ENCODE measurements around the gene ISCA2.
A peak's percentile ranks its signal among the peaks of the same experiment; 100 is the strongest.

Gene ISCA2

GRCh38 chr14:74486164-74486563 lies 7.4 kb upstream of the ISCA2 start:
- no peak for DNase-seq

DNA sequence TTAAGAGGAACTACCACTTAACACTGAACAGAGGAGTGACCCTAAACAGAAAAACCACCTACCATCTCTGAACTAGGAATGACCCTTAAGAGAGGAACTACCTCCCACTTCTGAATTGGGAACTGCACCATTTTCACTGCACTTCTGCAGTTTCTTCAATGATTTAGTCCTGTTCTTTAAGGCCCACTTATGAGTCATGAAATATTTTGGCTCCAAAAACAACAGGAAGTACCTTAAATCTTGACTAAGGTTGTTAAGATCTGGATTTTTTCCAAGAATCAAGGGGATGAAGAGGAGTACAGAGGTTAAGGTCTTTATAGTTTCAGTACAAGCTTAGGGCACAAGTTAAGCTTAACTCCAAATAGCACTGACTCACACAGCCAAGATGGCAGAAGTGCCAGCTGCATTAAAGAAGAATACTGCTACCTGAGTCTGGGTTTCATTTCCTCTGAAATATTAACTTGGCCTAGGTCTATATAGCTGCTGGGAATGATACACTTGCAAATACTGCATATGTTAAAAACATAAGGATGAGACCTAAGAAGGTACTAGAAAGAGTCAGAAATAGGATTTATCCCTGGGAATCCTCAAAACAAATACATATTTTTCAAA lies 4.7 kb upstream of the ISCA2 start:
- DNase-seq, result no peak

GRCh38 chr14:74490486-74490885 lies 3.1 kb upstream of the ISCA2 start:
- DNase-seq, result no peak

DNA sequence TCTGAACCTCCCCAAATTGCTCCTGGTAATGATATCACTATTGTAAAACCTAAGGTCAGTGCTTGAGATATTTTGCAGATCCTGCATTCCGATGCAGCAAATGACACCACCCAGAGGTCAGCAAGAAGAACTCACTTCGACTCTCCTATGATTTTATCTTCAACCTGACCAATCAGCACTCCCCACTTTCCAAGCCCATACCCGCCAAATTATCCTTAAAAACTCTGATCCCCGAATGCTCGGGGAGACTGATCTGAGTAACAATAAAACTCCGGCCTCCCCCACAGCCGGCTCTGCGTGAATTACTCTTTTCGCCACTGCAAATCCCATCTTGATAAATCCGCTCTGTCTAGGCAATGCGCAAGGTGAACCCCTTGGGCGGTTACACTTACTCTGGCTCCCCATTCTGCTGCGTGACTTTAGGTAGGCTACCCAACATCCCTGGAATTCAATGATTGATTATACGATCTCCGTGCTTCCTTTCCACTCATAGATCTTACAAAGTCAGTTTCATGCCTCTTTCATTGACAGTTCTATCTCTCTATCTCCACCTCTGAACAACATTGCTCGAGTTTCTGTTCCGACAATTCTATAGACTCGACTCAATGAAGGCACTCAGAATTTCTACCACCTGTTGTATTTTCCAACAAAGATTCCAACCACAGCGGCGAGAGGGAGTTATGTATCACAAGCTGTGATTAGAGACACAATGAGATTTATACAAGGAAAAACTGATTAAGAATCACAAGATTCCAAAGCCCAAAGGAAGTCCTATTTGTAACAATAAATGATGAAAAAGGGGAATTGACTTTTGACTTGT lies 1.4 kb upstream of the ISCA2 start:
- DNase-seq, result peak; percentile 1

- DNase-seq, result no peak
Observed at GRCh38 chr14:74492776-74493342, 706 bp upstream of the ISCA2 start, which contains the start of gene NPC2. NPC2 (minus strand) TSS chr14:74493305; CDS start chr14:74493274, 31 bp downstream.

- no peak for DNase-seq
Observed at GRCh38 chr14:74495356-74495755, 1.8 kb downstream of the ISCA2 start.

GRCh38 chr14:74500417-74501134 lies 7.0 kb downstream of the ISCA2 start:
- DNase-seq, result no peak

DNA sequence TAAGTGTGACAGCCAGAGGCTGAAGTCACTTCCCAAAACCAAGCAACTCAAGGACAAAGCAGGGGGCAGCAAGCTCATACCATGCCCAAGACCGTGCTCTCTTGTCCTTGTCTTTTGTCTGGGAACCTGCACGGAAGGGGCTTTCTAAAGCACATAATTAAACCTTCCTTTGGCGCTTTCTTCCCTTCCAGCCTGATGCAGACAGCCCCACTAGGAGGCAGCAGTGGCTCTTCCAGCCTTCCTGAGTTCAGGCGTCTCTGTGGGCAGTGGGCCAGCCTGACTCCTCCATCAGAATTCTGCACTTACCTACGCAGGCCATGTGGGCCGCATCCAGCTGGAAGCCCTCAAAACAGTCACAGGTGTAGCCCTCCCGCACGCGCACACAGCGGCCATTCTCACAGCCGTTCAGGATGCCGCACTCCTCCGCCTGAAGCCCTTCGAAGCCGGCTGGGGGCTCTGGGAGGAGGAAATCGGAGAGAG lies 7.6 kb downstream of the ISCA2 start:
- DNase-seq, result no peak

DNA sequence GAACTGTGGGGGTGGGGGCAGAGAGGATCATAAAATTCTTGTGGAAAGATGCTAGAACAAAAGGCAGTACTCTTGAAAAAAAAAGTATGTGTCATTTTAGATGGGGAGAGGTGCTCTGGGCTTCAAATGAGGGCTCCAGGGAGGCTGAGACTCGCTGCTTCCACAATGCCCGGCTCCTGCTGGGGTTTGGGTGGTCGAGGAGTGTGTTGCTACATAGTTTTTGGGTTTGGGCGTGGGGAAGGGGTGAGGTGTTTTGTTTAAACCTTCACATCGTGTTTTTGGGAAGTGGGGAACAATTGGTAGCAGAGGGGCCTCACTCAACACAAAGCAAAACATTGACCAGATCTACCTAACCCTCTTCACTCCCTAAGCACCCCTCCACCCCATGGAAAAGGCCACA lies 8.1 kb downstream of the ISCA2 start:
- DNase-seq, result no peak

- no peak for DNase-seq
Observed at GRCh38 chr14:74502236-74503019, 8.9 kb downstream of the ISCA2 start.

GRCh38 chr14:74503291-74503937 lies 9.8 kb downstream of the ISCA2 start:
- DNase-seq, result no peak

DNA sequence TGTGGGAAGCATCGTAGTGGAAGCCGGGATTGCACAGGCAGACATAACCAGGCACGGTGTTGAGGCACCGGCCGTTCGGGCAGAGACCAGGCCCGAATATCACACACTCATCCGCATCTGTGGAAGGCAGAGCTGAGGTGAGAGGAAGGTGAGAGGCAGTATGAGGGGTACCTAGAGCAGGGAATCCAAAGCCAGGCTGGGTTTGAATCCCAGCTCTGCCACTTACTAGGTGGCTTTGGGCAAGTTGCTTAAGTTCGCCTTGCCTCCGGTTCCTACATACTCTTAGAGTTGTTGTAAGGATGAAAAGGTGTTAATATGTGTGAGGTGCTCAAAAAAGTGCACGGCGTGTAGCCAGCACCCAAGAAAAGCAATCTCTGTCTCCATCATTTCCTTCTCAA lies 10.4 kb downstream of the ISCA2 start:
- no peak for DNase-seq

DNA sequence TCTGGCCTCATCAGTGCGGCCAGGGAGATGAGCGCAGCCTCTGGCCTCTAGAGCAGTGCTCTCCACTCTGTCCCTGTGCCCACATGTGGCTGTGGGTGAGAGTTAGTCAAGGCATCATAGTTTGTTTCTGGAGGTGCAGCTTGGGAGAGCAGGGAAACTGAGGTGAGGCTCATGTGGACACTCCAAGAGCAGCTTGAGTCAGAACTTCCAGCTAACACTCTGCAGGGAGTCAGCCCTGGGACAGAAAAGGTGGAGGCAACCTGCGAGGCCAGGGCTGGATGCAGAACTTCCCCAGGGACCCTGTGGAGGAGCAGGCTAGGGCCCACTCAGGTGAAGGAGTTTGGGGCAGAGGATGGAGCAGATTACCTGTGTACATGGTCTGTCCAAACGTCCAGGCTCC lies 10.8 kb downstream of the ISCA2 start:
- no peak for DNase-seq

DNA sequence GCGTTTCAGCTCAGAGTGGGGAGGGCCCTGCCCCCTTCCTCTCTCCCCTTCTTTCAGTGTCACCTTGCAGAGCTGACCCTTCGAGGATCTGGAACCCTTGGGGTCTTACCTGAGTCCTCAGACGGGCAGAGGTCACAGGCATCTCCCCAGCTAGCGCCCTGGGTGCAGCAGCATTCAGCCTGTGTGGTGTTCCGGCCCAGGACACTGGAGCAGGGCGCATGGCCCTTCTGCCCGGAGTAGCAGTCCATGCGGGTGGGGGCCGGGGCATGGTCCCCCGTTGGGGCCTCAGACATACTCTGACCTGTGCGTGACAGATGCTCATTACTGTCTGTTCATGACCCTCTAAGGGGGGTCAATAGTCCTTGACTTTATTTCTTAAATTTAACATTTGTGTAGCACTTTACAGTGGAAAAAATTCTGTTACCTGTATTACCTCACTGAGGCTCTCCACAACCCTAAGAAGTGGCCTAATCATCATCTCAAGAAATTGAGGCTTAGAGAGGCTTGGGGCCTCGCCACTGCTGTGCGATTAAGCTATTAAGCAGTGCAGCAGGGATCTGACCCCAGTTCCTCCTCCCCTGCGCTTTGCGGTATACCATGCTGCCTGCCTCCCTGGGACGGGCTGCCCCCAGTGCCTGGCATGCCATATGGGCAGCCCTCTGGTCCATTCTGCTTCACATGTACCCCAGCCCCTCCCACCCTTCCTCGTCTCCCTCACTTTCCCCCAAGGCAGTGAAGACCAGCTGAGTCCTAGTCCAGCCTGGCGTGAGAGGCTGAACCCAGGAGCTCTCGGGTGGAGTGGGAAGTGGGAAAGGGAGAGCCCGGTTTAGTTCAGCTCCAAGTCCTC lies 11.5 kb downstream of the ISCA2 start:
- DNase-seq, result no peak

DNA sequence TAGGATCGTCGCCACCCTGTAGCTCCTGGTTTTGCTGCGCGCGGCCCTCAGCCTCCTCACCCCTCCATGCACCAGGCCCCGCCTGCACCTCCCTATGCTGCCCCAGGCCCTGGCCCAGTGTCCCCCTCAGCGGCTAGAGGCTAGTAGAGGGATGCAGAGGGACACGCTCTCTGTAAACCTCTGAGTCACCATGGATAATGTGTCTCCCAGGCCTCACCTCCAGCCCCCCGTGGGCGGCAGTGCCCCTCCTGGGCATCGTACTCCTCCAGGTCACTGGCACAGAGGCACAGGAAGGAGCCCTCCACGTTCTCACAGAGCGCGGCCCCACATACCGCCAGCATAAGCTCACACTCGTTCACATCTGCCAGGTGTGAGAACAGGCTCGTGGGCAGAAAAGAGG lies 12.3 kb downstream of the ISCA2 start:
- DNase-seq, result no peak

- DNase-seq, result no peak
Observed at GRCh38 chr14:74506411-74506851, 12.9 kb downstream of the ISCA2 start.

DNA sequence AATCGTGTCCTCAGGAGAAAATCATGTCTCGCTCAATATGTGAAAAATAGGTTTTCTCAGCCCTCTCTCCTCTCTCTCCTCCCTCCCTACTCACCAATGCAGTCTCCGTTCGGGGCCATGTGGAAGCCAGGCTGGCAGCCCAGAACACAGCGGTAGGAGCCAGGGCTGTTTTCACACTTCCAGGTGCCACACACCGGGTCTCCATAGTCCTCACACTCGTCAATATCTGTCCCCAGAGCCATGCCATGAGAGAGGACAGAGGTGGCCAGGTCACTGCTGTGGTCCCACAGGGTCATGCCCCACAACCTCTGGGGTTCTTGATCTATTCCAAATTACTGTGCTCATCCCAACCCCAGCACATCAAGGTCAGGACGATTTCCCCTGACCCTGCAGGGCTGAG lies 13.5 kb downstream of the ISCA2 start:
- no peak for DNase-seq

GRCh38 chr14:74507840-74508239 lies 14.3 kb downstream of the ISCA2 start:
- no peak for DNase-seq

- no peak for DNase-seq
Observed at GRCh38 chr14:74508292-74508731, 14.7 kb downstream of the ISCA2 start.

GRCh38 chr14:74508844-74509428 lies 15.4 kb downstream of the ISCA2 start:
- DNase-seq, result no peak

All from GF-D8 (cell line).